CD4-positive, alpha-beta T cell treated with Interleukin-15 for 4 hours (primary cell): ENCODE measurements around the gene BAIAP2.
A peak's percentile ranks its signal among the peaks of the same experiment; 100 is the strongest.

Source experiments
- DNase-seq: peaks from one replicate; pipeline ENCODE4 v3.0.0-alpha.2; 2020; ENCODE audit warnings: low spot score

Gene BAIAP2

GRCh38 chr17:81091154-81091553 is 56.2 kb downstream of the BAIAP2 start:
- no peak for DNase-seq

- no peak for DNase-seq
These were observed 57.0 kb downstream of the BAIAP2 start for GRCh38 chr17:81091774-81092517.

GRCh38 chr17:81092518-81093095 is 57.7 kb downstream of the BAIAP2 start:
- no peak for DNase-seq

- no peak for DNase-seq
These were observed 58.9 kb downstream of the BAIAP2 start for GRCh38 chr17:81093619-81094508.

- DNase-seq: peak; percentile 99
These were observed 59.8 kb downstream of the BAIAP2 start for GRCh38 chr17:81094509-81095382.

- peak; percentile 49 for DNase-seq
These were observed 60.4 kb downstream of the BAIAP2 start for GRCh38 chr17:81095383-81095762.

- DNase-seq: no peak
These were observed 61.8 kb downstream of the BAIAP2 start for GRCh38 chr17:81096741-81097133.

GRCh38 chr17:81097134-81097942 is 62.4 kb downstream of the BAIAP2 start:
- DNase-seq: peak; percentile 66

GRCh38 chr17:81097943-81098308 is 63.0 kb downstream of the BAIAP2 start:
- DNase-seq: no peak

GRCh38 chr17:81099888-81100287 is 64.9 kb downstream of the BAIAP2 start:
- no peak for DNase-seq

- DNase-seq: no peak
These were observed 65.7 kb downstream of the BAIAP2 start for GRCh38 chr17:81100668-81101067.

- peak; percentile 90 for DNase-seq
These were observed 66.8 kb downstream of the BAIAP2 start for GRCh38 chr17:81101614-81102306.

- no peak for DNase-seq
These were observed 67.4 kb downstream of the BAIAP2 start for GRCh38 chr17:81102352-81102751.

- DNase-seq: no peak
These were observed 67.9 kb downstream of the BAIAP2 start for GRCh38 chr17:81102869-81103268.

- DNase-seq: no peak
These were observed 68.4 kb downstream of the BAIAP2 start for GRCh38 chr17:81103379-81103778.

- no peak for DNase-seq
These were observed 71.8 kb downstream of the BAIAP2 start for GRCh38 chr17:81106716-81107115.

- no peak for DNase-seq
These were observed 73.3 kb downstream of the BAIAP2 start for GRCh38 chr17:81108220-81108619.

- DNase-seq: no peak
These were observed 75.0 kb downstream of the BAIAP2 start for GRCh38 chr17:81109957-81110356.

- DNase-seq: no peak
These were observed 75.6 kb downstream of the BAIAP2 start for GRCh38 chr17:81110488-81111040.

GRCh38 chr17:81111066-81111465 is 76.1 kb downstream of the BAIAP2 start:
- DNase-seq: no peak
